AG04450 (cell line): ENCODE measurements around the gene SCGB1A1. TPM values are rescaled to one million over a fixed set of nuclear protein-coding genes. Genes with fewer than 3 reads are reported as not detected.

ENCODE experiments used
- CTCF ChIA-PET: fragments of 300-600, 350-600 bp; formaldehyde crosslinking; extraction: SDS; loops from one replicate; lab custom pipeline; 2022; ENCODE audit warnings: antibody characterized with exemption, inconsistent platforms; lab: Charles Lee
- POLR2A ChIA-PET: fragments of 350-600 bp; formaldehyde crosslinking; extraction: SDS; loops from one replicate; lab custom pipeline; 2021; ENCODE audit warnings: antibody characterized with exemption, inconsistent platforms; lab: Yijun Ruan, JAX
- DNase-seq: peaks from one replicate; pipeline ENCODE4 v3.0.0-alpha.2; 2011; ENCODE audit warnings: low read depth, low spot score
- H3K27ac ChIP-seq: one replicate; pipeline ENCODE4 v1.5.1; 2012; ENCODE audit warnings: low read depth, low read length, control low read depth
- H3K27me3 ChIP-seq: one replicate; pipeline ENCODE4 v1.6.0; 2012; ENCODE audit warnings: low read length; ENCODE audit not compliant: control insufficient read depth, insufficient read depth
- H3K4me3 ChIP-seq: 2 replicates; pipeline ENCODE4 v1.5.1; 2011; ENCODE audit warnings: mild to moderate bottlenecking, low read depth, low read length, control low read depth
- H3K9me3 ChIP-seq: 2 replicates; pipeline ENCODE4 v1.5.1; 2012; ENCODE audit warnings: low read length; ENCODE audit not compliant: control insufficient read depth, insufficient read depth
- polyA plus RNA-seq: library from polyadenylated mRNA; depleted of rRNA; stranded (reverse); fragments of >200 nt; gene quantifications from 2 replicates; pipeline ENCODE4 v1.2.3, GENCODE V29; 2011
- TF ChIP-seq, protein P1 (sequence below): IDR thresholded peaks from 2 replicates; pipeline ENCODE4 v1.5.1; 2011; ENCODE audit warnings: low read depth, low read length, control low read depth, inconsistent platforms

The SCGB1A1 gene
- polyA plus RNA-seq, 1 experiment: not detected

DNA sequence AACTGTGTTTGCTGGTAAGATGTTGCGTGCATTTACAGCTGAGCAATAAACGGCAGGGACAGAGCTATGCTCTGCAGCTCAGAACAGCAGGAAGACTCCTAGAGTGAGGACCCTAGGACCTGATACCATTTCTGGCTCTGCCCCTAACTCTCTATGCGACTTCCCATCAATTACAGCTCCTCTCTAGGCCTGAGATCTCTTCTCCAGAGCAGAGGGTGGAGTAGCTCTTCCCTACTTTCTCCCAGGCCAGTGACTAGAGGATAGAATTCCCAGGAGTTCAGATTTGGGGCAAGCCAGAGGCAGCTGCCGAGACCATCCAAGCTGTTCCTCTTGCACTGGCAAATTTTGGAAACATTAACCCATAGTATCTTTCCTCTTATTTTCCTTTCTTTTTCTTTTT, 12.8 kb upstream of the SCGB1A1 start:
- TF ChIP-seq, protein P1, sequence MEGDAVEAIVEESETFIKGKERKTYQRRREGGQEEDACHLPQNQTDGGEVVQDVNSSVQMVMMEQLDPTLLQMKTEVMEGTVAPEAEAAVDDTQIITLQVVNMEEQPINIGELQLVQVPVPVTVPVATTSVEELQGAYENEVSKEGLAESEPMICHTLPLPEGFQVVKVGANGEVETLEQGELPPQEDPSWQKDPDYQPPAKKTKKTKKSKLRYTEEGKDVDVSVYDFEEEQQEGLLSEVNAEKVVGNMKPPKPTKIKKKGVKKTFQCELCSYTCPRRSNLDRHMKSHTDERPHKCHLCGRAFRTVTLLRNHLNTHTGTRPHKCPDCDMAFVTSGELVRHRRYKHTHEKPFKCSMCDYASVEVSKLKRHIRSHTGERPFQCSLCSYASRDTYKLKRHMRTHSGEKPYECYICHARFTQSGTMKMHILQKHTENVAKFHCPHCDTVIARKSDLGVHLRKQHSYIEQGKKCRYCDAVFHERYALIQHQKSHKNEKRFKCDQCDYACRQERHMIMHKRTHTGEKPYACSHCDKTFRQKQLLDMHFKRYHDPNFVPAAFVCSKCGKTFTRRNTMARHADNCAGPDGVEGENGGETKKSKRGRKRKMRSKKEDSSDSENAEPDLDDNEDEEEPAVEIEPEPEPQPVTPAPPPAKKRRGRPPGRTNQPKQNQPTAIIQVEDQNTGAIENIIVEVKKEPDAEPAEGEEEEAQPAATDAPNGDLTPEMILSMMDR: no peak
- Histone ChIP-seq H3K27me3 (peaks cover 10% of the 10 kb centered on the region), H3K4me3 (no peak overlapping the region), H3K27ac (no peak overlapping the region), H3K9me3 (no peaks in the 10 kb centered on the region)
- ChIA-PET POLR2A (interaction anchor here (0.7 to 0.8 kb wide), 2 partner anchors 168 to 191 kb away, joined by 3 to 4 read pairs; partner anchors contain the start of gene EEF1G), CTCF (interaction anchor here (1.5 to 2.4 kb wide), 2 partner anchors 11 to 18 kb away, joined by 9 to 14 read pairs; no protein-coding TSS in a partner anchor)
- DNase-seq: no peak

DNA sequence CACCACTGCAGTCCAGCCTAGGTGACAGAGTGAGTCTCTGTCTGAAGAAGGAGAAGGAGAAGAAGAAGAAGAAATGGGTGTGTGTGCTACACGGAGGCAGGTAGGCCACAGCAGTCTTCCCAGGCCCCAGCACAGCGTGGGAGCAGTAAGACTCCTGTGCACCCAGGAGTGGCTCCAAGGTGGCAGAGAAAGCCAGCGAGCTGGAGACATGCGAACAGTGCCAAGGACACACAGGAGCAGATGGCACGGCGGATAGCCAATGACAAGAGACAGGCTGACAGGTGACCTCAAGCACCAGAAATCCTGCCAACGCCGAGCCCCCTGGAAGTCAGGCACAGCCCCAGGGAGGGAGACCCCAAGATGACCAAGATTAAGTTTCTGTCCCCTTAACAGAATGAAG, 9.0 kb upstream of the SCGB1A1 start:
- ChIA-PET POLR2A (no interaction called here), CTCF (interaction anchor here (0.7 to 4.2 kb wide), 3 partner anchors 14 to 151 kb away, joined by 3 to 21 read pairs (median 4); no protein-coding TSS in a partner anchor)
- Histone ChIP-seq H3K4me3 (no peak overlapping the region), H3K27me3 (peaks cover 6% of the 10 kb centered on the region), H3K27ac (no peak overlapping the region), H3K9me3 (no peaks in the 10 kb centered on the region)
- no peak for DNase-seq
- TF ChIP-seq, protein P1: no peak

DNA sequence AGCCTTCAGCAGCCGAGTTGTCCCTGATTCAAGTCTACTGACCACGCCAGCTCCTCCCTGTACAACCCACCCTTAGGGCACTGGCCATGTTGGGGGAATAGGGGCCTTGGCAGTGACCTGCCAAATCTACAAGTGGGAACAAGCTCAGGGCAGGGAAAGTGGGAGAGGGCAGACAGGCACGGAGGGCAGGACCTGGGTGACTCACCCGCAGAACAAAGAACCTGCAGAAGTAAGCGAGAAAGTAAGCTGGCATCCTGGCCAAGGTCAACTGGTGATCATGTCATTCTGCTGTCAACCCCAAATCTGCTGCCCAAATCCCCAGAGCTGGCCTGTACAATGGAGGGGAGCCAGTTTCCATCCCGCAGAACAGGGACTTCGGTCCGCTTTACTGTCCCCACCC, 7.9 kb upstream of the SCGB1A1 start:
- POLR2A ChIA-PET: interaction anchor here (0.5 kb wide), 1 partner anchor 127 kb away, joined by 3 read pairs; no protein-coding TSS in a partner anchor
- Histone ChIP-seq H3K27ac (no peak overlapping the region), H3K4me3 (no peak overlapping the region), H3K27me3 (peaks cover 6% of the 10 kb centered on the region), H3K9me3 (no peaks in the 10 kb centered on the region)
- CTCF ChIA-PET: interaction anchor here (1.1 to 4.2 kb wide), 2 partner anchors 11 to 13 kb away, joined by 3 to 21 read pairs; no protein-coding TSS in a partner anchor
- TF ChIP-seq, protein P1: no peak
- no peak for DNase-seq

DNA sequence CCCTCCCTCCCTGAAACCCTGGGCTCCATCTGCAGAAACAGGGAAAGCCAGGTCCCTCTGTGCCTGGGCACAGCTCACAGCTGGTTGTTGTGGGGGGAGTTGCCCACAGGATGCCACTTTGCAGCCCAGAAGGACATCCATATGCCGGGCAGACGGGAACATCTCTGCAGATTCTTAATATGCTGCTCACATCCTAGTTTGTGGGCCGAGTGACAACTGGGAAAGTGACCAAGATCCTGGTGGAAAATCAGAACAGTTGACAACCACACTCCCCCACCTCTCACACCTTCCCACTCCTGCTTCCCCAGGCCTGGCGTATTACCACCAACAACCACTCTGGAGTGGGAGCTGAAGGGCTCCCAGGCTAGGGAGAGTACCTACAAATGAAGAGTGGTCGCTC, 7.3 kb upstream of the SCGB1A1 start:
- Histone ChIP-seq H3K4me3 (no peak overlapping the region), H3K9me3 (no peaks in the 10 kb centered on the region), H3K27ac (no peak overlapping the region), H3K27me3 (peaks cover 5% of the 10 kb centered on the region)
- CTCF ChIA-PET: interaction anchor here (1.1 to 4.2 kb wide), 2 partner anchors 11 to 13 kb away, joined by 3 to 21 read pairs; no protein-coding TSS in a partner anchor
- POLR2A ChIA-PET: interaction anchor here (0.5 kb wide), 1 partner anchor 126 kb away, joined by 3 read pairs; no protein-coding TSS in a partner anchor
- DNase-seq: no peak
- TF ChIP-seq, protein P1: no peak

DNA sequence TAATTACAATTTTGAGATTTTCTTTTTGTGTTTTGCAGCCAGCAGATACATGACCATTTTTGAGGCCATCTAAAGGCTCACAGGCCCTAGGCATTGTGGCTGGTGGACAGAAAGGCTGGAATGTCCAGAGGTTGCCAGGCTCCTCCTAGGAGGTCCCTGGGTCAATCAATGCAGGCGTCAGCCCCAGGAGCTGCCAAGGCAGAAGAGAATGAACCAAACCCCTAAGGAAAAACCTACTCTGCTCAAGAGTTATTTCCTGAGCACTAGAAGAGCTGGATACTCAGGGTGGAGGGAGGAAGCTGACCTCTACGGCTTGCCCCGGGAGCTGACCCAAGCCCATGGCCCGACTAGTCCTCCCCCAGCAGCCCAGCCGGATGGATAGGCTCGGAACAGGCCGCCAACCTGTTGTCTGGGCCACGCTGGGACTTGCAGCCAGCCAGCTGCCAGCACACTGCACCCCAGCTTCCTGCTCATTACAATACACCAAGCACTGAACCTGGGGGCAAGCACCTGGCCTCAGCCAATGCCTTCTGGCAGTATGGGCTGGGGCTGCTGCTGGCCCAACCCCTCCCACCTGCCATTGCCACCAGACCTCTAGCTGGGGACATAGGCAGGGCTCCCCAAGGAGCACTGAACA, 5.7 kb upstream of the SCGB1A1 start:
- DNase-seq: no peak
- POLR2A ChIA-PET: no interaction called here
- CTCF ChIA-PET: interaction anchor here (2.1 kb wide), 1 partner anchor 11 kb away, joined by 16 read pairs; no protein-coding TSS in a partner anchor

More for the DNA sequence above, 5.7 kb upstream of the SCGB1A1 start:
- Histone ChIP-seq H3K4me3 (no peak overlapping the region), H3K27me3 (no peaks in the 10 kb centered on the region), H3K27ac (no peak overlapping the region), H3K9me3 (no peaks in the 10 kb centered on the region)
- TF ChIP-seq, protein P1: no peak
